D341Med (cell line): ENCODE data around the gene STARD7.

Experiments used
- DNase-seq: peaks from one replicate; pipeline ENCODE4 v3.0.0; 2012; ENCODE audit warnings: low spot score

The STARD7 gene

GRCh38 chr2:96135621-96136020, 73.0 kb downstream of the STARD7 start:
- DNase-seq: no peak

DNA sequence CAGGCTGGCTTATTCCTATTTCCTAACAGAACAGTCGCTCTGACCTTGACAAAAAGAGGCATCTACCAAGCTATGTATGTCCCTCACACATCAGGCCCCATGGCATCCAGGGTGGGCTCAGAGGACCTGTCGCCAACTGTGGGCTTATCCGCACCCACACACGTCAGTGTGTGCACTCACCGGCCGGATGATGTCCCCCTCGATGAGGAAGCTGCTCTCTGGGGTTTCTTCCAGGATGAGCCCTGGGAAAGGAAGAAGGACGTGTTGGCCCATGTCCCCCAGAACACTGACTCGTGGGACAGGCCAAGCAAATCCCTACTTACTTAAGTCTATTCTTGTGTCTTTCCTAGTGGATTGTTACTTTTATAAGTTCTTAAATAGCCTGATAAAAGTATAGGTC, 73.5 kb downstream of the STARD7 start:
- DNase-seq: no peak
